ENCODE data around the gene VPS41.
"Not testable (repeated sequence)": the region's sequence is repeated elsewhere in the genome, so short reads cannot be mapped to it uniquely, and the experiment has no call there.

Gene VPS41

GRCh38 chr7:38905056-38905759 lies 3.8 kb downstream of the VPS41 start:
- DNase-seq = no peak

- DNase-seq = no peak
These were observed 5.9 kb downstream of the VPS41 start for GRCh38 chr7:38903057-38903456.

DNA sequence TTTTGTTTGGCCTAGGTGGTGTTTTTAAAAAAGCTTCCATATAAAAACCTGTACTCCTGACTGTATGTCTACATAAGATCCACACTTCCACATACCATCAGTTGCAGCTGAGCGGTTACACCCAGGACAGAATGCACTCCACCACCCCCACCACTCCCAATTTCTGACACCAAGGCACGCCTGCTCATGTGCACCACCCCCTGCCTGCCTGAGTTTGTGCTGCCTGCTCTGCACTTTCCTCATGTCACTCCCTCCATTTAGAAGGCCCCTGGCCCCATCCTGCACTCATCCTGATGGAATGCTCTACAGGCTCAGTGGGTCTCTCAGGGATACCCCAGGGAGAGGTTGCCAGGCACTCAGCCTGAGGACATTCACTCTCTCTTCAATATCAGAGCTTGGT lies 6.5 kb downstream of the VPS41 start:
- DNase-seq = no peak

DNA sequence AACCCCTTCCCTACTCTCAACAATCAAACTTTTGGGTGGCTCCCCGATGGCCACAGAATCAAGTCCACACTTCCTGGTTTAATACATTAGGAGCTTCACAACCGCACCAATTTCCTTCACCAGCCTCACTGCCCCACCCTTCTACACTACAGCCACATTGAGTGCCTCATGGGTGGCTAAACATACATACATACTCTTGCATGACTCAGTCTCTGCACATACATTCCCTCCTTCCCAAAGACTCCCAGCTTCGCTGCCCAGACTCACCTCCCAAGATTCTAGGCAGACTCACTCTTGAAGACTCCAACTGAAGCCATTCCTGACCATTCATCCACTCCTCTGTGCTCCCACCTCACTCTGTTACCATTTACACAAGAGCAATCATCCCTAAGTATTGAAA lies 15.9 kb downstream of the VPS41 start:
- no peak for DNase-seq

GRCh38 chr7:38890597-38890996 lies 18.4 kb downstream of the VPS41 start:
- no peak for DNase-seq

- no peak for DNase-seq
These were observed 19.0 kb downstream of the VPS41 start for GRCh38 chr7:38889872-38890432.

- no peak for DNase-seq
These were observed 19.9 kb downstream of the VPS41 start for GRCh38 chr7:38889079-38889478.

DNA sequence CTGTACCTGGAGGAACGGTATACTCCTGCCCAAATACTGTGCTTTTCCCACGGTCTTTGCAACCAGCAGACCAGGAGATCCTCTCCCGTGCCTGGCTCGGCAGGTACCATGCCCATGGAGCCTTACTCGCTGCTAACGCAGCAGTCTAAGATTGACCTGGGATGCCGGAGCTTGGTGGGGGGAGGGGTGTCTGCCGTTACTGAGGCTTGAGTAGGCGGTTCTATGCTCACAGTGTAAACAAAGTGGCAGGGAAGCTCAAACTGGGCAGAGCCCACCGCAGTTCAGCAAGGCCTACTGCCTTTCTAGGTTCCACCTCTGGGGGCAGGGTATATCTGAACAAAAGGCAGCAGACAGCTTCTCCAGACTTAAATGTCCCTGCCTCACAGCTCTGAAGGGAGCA lies 22.7 kb downstream of the VPS41 start:
- no peak for DNase-seq

DNA sequence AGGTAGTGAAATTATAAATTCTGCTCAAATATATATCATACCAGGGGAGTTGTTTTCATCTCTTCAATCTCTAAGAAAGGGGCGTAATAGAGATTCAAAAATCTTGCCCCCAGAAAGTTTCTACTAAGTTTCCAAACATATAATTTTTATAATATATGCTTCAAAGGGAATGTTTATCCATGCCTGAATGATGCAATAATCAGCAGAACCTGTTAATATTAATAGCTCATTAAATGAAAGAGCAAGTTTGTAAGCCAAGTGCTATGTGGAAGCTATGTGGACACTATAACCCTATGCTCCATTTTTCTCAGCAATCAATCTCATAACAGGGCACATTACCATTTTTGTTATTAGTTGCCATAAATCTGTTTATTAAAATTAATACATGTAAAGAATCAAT lies 25.3 kb downstream of the VPS41 start:
- no peak for DNase-seq

DNA sequence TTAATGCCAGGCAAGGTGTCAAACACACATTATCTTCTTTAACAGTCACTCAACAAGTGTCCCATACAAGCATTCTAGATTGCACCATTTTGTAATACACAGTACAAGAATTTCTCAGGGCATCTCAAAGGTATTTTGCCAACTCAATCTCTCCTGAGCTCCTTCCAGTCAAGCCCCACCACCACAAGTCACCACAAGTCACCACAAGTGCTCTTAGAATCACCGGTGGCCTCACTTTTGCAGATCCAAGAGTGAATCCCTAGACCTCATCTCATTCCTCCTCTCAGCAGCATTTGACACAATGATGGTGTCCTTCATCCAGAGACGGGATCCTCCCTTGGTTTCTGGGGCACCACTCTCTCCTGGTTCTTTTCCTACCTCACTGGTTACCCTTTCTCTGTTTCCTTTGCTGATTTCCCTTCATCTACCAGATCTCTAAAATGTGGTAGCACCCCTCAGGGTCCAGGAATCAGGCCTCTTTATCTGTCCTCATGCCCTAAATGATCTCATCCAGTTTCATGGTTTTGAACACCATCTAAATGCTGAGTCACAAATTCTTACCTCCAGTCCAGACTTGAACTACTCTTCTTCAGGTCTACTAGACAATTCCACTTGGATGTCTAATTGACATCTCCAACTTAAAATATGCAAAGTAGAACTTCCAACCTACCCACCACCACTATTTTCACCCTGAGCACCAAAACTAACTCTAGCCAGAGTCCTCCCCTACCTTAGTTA lies 26.9 kb downstream of the VPS41 start:
- DNase-seq = no peak

GRCh38 chr7:38881015-38881414 lies 28.0 kb downstream of the VPS41 start:
- DNase-seq = no peak

DNA sequence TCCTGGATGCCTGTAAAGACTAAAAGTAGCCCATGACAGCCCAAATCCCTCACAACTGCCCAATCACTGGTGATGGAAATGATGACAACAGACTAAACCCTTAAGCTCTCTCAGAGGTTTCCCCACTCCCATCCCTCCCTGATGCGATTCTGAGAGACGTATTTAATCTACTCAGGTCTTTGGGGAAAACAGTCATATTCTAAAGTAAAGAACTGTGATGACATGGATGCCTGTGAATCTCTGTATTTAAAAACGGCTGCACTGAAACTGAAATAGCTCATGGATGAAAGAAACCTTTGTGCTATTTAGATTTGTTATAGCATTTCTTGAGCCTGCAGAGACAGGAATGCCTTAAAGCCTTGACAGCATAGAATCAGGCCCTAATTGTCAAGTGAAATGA lies 28.5 kb downstream of the VPS41 start:
- no peak for DNase-seq

DNA sequence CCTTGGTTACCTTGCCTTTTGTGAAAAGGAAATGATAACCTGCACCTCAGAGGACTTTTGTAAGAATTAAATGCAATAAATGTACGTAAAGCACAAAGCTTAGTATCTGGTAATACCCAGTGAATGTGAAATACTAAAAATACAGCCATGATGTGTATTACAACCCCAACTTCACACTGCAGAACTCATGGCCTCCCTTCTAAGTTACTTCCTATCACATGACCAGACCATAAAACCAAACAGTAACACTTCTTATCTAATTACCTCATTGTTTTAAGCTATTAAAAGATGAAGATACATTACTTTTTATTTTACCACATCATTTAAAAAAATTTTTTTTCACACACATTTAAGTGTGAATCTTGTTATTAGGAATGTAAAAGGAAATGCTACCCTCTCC lies 29.0 kb downstream of the VPS41 start:
- DNase-seq = no peak

- DNase-seq = no peak
These were observed 30.1 kb downstream of the VPS41 start for GRCh38 chr7:38878694-38879457.

DNA sequence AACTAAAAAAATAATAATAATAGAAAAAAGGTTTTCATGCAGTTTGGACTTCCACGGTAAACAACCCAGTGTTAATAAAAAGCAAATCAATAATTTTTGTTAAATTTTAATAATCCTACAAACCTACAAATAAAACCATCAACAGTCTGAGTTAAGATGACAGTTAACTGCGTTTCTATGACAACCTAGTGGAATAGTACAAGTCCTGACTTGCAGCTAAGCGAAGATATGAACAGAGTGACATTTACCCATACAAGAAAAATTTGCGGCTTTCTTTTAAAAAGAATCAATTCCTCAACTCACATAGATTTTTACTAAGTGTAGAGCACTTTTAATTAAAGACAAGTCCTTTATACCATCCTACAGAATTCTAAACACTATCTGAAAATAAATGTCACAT lies 35.6 kb downstream of the VPS41 start:
- no peak for DNase-seq

GRCh38 chr7:38872202-38872601 lies 36.8 kb downstream of the VPS41 start:
- no peak for DNase-seq

GRCh38 chr7:38870147-38870546 lies 38.8 kb downstream of the VPS41 start:
- DNase-seq = no peak

GRCh38 chr7:38863601-38864291 lies 45.2 kb downstream of the VPS41 start:
- DNase-seq = no peak

DNA sequence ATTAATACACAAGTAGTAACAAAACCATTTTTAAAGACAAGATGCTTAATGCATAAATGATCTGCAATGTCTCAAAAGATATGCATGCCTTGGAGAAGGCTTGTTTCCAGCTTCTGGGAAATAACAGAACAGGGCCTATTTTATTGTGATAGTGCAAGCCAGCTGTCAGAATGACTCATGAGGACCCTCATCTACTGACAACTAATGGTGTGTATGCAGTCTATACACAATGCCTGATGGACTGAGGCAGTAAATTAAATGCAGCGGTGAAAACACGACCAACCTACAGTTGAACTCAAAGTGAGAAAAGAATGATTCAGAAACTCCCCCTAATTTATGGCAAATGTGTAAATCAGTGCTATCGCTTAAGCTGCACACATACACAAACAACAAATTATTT lies 46.3 kb downstream of the VPS41 start:
- no peak for DNase-seq

DNA sequence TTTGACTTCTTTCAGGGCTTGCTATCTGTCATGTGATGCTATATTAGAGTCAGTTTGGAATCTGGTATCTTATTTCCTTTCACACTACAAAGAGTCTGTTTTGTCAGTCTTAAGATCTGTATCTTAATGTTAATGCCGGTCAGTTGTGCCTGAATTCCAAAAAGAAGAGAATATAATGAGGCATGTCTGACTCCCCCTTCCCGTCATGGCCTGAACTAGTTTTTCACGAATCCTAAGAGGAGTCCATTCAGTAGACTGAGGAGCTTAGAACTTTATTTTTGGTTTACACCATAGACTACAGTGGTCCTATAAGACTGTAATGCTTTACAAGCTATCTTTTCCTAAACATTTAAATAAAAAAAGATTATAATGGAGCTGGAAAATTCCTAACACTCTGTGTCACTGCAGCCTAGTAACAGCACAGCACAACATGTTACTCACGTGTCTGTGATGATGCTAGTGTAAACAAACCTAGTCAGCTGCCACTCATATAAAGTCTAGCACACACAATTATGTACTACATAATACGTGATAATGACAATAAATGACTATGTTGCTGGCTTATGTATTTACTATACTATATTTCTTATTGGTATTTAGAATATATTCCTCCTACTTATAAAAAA lies 50.6 kb downstream of the VPS41 start:
- no peak for DNase-seq

DNA sequence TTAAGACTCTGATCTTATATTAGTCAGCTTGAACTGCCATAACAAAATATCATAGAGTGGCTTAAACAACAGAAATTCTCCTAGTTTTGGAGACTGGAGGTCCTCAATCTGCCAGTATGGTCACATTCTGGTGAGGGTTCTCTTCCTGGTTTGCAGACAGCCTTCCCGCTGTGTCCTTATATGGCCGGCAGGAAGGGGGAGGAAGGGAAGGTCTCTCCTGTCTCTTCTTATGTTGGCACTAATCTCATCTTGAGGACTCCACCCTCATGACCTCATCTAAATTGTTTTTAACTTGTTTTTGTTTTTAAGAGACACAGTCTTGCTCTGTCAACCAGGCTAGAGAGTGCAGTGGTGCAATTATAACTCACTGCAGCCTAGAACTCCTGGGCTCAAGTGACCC lies 53.1 kb downstream of the VPS41 start:
- DNase-seq = no peak

- DNase-seq = no peak
These were observed 53.6 kb downstream of the VPS41 start for GRCh38 chr7:38855386-38855785.

DNA sequence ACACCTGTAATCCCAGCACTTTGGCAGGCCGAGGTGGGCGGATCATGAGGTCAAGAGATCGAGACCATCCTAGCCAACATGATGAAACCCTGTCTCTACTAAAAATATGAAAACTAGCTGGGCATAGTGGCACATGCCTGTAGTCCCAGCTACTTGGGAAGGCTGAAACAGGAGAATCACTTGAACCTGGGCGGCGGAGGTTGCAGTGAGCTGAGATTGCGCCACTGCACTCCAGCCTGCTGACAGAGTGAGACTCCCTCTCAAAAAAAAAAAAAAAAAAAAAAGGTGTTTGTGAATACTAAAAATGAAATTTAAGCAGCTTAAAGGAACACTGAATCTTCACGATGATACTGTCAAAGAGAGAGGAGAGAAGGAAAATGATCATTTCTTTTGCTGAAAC lies 54.0 kb downstream of the VPS41 start:
- not testable (repeated sequence) for DNase-seq
